Stimulated activated CD4-positive, alpha-beta T cell treated with anti-CD3 and anti-CD28 coated beads, Interleukin-4, amount 100 ng/mL, for 4 hours (primary cell): ENCODE results near the gene MYOM1.

Source experiments
- DNase-seq, 2 experiments: peaks; one replicate each; pipeline ENCODE4 v3.0.0-alpha.2; 2020

Gene MYOM1

DNA sequence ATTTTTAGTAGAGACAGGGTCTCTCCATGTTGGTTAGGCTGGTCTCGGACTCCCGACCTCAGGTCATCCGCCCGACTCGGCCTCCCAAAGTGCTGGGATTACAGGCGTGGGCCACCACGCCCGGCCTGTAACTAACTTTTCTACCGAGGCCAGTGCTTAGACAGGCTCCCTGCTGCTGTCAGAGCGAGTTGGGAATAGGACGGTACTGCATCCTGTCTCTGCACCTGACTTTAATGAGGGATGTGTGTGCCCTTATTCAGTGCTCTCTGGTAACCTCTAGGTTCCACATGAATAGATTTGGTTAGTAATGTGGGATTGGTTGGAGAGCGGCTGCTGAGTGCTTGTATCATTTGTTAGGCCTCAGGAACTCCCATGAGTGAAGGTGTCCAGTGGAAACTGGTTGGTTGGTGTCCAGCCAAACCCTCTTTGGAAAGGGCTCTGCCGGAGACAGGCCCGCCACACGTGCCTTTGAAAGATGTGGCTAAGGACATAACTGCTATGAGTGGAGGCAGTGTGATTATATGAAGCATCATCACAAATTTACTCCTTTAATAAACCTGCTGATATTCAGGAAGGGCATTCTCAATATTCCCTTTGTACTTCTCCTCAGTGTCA lies 36.6 kb downstream of the MYOM1 start:
- no peak for DNase-seq

DNA sequence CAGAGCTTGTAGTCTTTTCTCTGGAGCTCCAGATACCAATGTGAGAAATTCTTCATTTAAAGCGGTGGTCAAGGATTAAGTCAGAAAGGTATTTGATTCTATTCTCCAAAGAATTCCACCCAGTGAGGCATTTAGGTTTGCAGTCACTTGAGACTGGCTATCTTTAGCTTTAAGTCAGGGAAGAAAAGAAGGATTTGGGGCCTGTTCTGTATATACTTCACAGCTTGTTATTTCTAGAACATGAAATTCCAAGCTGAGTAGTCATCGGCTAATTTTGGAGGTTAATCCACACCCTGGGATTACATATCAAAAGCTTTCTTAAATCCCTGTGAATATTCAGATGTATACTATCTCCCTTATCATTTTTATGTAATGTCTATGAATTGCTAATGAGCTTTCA lies 39.4 kb downstream of the MYOM1 start:
- no peak for DNase-seq

DNA sequence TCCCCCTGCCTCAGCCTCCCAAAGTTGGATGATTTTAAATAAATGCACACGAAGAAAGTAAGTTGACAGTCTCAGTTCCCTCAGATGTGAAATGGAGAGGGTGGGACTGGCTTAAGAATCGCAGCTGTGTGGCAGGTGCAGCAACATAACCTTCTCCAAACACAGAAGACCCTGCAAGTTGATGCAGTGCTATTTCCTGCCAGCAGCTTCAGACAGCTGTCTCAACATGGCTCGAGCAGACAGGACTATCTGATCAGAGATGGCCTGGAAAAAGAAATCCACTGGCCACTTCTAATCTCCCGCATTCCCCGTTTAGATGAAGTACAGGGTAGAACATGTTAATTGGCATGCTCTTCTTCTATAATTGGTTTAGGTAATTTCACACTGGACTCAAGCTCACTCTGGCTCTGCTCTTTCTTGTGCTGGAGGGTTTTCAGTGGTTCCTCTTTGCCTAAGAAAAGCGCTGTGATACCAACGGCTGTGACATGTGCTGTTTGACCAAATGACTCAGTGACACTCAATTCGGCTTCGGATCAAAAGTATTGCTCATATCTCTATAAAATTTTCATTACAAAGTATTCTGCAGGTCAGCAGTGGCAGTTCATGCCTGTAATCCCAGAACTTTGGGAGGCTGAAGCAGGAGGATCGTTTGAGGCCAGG lies 40.2 kb downstream of the MYOM1 start:
- DNase-seq, result no peak

DNA sequence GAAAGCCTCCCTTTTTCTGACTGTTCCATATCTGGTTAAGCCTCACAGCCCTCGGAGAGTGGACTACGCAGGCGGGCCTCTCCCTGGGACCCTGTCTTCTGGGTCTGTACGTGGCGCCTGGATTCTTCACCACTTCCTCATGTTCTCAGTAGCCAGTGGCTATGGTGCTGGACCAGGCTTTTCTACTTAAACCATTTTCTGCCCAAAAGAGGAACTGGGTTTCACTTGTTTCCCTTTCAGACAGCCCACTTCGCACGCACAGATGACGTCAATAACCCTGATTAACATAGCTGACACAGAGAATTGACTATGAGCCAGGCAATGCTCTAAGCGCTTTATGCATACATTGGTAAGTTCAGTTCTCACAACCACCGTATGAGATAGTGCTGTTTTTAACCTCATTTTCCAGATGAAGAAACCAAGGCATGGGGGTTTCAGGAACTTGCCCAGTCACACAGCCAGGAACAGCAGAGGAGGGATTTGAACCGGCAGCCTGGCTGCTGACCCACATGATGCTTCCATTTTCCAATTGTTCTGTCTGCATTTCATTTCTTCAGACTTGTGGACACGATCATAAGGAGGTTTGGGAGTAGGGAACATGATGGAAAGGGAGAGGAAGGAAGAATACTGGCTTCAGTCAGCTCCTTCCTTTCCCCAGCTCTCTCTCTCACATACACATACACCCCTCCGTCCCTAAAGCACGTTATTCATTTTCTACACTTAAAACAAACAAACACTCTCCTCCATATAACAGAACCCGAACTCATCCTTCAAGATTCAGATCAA lies 41.7 kb downstream of the MYOM1 start:
- peak in 1 of 2 experiments; percentile 1 for DNase-seq

DNA sequence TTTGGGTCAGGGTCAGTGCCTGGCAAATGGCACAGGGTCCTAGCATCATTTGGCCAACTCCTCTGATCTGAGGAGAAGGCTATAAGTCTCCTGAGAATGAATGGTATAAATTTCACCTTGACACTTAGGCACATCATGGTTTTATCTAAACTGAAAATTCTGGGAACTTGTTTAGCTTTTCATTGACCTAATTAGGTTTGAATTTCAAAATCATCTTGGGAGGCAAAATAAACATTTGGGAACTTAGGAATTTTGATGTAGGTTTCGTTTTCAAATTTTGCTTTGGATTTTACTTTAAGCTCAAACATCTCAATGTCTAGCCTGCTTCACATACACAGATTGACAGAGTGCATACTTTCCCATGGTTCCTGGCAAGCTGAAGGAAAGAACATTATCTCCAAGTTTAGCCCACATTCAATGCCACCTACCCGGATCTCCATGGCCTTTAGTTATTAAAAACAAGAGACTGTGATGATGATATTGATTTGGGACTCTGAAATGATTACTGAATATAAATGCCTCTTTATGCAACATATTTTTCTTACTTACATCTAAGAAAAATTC lies 44.5 kb downstream of the MYOM1 start:
- no peak for DNase-seq

DNA sequence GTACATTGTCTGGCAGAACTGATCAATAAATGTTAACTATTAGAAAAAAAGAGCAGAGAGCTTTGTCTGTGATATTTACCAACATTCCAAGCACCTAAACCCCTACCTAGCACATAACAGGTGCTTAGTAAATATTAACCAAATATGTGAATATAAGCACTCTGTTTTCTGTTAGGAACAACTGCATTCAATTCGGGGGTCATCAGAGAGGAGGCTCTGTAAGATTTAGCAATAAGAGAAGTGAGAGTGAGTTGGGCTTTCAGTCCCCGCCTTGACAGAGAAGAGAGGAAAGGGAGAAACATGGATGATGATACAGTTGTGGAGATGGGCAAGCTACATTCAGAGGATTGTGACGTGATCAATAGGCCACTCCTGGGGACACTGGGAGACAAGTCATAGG lies 47.7 kb downstream of the MYOM1 start:
- no peak for DNase-seq

DNA sequence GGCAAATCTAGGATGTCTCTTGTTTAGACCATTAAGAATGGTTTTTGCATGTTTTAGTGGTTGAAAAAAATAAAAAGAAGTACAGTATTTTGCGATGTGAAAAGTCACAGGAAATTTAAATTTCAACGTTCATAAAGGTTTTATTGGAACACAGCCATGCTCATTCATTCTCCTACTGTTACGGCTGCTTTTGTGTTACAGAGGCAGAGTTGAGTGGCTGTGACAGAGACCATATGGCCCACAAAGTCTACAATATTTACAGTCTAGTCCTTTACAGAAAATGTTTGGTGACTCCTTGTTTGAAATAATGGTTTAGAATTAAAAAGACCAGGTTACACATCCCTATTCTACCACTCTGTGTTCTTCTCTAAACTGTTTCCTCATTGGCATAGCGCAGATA lies 48.1 kb downstream of the MYOM1 start:
- DNase-seq, result no peak

DNA sequence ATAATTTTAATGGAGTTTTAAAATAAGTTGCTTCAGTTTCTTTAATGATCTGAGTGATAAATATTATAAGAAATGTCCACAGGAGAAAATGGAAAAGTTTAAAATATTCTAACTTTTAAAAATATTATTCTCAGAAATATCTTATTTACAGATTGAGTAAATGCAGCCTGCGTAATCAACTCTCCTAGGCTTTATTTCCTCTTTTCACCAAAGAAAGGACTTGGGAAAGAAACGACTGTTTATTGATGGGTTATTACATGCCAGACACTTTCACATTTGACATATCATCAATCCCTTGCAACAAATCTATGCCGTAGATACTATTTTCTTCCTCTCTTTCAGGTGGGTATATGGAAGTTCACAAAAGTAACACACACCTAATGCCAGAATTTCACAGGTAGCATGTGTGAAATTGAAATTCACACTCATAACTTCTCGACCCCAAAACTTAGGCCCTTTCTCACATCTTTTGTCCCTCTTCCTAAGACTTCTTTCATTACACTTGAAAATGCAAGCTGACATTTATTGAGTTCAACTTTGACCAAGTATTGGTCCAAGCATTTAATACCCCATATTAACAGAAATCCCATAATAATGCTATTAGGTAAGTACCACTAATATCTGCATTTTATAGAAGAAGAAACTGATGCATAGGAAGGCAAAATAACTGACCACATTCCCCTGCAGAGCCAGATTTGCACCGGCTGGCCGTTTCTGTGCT lies 49.2 kb downstream of the MYOM1 start:
- no peak for DNase-seq

DNA sequence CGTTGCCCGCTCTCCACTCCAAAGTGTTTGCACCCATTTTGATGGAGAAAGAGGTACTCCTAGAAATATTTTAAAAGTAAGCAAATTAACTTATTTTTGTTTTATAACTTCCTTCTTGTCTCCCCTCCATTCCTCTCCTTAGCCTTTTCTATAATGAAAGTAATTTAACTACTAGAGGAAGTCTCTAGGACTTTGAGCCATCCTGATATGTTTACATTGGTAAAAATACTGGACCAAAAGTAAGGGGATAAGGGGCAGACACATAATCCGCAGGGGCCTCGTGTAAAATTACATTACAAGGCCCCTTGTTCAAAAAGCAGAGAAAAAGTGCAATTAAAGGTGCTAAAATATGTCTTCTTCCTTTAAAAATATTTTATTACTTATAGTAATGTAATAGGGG lies 55.4 kb downstream of the MYOM1 start:
- no peak for DNase-seq

DNA sequence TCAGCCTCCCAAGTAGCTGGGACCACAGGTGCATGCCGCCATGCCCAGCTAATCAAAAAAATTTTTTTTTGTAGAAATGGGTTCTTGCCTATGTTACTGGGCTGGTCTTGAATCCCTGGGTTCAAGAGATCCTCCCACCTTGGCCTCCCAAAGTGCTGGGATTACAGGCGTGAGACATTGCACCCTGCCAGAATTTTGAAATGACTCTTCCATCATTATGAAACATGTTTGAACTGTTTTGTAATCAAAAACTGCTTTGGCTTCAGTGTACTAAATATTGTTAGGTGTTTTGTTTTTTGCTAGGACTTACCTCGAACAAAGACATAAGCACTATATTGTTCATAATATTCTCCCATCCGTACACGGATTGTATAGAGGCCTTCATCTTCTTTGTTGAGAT lies 55.8 kb downstream of the MYOM1 start:
- no peak for DNase-seq

DNA sequence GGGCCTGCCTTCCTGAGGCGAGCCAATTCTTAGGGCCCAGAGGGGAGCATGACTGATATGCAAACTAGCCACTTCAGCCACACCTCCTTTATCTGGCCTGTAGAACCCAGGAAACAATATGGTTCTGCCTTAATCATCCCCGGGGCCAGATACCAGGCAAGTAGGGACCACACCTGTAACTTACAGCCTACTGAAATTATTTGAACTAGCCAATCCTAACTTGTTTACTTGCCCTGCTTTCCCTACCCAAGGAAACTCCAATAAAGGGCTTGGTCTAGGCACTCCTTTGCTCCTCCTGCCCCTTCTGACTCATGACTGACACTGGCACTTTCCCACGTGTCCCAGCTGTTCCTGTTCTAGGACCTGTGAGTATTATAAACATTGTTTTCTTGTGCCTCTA lies 57.6 kb downstream of the MYOM1 start:
- DNase-seq, result no peak

DNA sequence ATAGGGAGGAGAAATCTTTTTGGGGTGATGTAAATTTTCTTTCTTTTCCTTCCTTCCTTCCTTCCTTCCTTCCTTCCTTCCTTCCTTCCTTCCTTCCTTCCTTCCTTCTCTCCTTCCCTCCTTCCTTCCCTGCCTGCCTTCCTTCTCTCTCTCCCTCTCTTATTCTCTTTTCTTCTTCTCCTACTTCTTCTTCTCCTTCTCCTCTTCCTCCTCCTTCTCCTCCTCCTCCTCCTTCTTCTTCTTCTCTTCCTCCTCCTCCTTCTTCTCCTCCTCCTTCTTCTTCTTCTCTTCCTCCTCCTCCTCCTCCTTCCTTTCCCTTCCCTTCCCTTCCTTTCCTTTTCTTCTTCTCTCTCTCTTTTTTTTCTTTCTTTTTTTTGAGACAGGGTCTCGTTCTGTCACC lies 59.9 kb downstream of the MYOM1 start:
- no peak for DNase-seq

DNA sequence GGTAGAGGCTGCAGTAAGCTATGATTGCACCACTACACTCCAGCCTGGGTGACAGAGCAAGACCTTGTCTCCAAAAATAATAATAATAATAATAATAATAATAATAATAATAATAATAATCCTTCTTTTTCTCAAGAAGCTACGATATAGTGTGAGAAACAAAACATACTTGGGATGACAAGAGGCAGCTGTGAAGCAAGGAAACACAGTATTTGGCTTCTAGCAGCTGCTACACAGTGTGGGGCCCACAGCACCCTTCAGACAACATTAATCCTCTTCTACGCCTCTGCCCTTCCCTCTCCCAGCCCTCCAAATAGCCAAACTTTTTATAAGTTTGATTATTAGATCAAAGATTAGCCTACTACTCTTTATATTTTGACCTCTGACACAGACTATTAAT lies 62.2 kb downstream of the MYOM1 start:
- DNase-seq, result no peak

DNA sequence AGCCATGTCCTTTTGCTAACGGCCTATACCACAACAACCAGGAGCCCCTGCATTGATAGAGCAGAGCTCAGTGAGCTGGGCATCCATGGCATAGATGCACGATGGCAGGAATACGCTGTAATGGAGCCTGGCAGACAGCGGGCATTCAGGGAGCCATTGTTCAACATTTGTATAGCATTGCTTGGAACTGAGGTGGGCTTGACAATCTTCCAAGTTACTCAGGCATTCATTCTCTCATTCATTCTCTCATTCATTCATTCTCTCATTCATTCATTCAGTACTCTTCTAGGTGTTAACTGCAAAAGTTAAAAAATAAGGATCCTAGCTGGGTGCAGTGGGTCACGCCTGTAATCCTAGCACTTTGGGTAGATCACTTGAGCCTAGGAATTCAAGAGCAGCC lies 62.7 kb downstream of the MYOM1 start:
- no peak for DNase-seq

DNA sequence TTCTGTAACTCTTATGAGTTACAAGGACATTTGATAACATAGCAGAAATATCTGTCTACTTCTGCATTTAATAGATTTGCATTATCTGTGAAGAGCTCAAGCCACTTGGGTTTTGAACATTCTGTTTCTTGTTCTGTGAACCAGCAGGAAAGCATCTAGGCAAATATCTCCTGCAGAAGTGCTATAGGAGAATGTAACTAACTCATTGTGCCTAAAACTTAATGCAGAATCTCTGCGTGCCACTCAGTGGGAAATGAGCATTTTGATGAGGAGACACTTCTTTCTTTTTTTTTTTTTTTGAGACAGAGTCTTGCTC lies 63.5 kb downstream of the MYOM1 start:
- DNase-seq, result no peak

DNA sequence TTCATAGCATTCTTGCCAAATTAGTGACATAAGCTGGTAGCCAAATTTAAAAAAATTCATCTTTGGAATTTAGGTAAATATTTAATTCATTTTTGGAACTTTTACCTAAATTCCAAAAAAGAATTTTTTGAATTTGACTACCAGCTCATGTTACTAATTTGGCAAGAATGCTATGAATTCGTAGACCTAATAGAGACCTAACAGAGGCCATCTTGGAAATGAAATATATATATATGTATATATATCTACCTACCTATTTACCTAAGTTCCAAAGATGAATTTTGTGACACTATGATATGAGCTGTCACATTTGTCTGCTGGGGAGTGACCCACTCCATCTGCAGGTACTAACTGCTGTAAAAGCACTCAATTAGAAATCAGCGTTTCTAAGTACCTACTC lies 65.6 kb downstream of the MYOM1 start:
- no peak for DNase-seq

DNA sequence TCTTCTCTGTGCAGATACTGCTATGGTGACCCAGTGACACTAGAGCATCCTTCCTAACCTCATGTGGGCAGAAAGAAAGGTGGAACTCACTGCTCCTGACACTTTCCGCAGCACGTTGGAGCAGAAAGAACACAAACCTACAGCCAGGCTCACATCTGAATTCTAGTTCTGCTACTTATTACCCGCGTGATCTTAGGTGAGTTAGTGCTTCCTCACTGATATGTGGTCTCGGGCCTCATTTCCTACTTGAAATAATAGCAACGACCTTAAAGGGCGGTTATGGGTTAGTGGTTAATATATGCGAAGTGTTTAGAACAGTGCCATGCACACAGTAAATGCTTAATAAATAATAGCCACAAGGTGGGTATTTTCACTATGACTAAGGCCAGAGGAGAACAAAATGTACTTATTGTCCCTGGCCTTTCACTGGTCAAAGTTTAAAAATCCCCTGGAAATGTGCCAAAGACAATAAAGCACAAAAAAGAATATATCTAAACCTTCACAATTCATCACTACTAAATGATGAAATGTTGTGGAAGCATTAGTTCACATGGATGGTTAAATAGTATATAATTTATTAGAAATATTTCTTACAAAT lies 66.6 kb downstream of the MYOM1 start:
- no peak for DNase-seq

DNA sequence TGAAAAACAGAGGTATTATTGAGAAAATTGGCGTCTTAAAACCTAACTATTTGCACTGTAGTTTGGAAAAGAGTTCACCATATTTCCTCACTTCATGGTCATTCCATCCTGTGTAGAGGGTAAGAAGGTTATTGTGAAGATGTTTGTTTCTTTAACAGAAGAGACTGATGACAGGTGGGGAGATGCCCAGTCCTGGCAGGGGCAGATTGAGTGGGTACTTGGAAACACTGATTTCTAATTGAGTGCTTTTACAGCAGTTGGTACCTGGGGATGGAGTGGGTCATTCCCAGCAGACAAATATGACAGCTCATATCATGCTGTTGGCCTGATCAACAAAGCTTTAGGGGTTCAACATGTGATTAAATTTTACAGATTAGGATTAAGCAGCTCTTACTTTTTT lies 67.5 kb downstream of the MYOM1 start:
- no peak for DNase-seq

DNA sequence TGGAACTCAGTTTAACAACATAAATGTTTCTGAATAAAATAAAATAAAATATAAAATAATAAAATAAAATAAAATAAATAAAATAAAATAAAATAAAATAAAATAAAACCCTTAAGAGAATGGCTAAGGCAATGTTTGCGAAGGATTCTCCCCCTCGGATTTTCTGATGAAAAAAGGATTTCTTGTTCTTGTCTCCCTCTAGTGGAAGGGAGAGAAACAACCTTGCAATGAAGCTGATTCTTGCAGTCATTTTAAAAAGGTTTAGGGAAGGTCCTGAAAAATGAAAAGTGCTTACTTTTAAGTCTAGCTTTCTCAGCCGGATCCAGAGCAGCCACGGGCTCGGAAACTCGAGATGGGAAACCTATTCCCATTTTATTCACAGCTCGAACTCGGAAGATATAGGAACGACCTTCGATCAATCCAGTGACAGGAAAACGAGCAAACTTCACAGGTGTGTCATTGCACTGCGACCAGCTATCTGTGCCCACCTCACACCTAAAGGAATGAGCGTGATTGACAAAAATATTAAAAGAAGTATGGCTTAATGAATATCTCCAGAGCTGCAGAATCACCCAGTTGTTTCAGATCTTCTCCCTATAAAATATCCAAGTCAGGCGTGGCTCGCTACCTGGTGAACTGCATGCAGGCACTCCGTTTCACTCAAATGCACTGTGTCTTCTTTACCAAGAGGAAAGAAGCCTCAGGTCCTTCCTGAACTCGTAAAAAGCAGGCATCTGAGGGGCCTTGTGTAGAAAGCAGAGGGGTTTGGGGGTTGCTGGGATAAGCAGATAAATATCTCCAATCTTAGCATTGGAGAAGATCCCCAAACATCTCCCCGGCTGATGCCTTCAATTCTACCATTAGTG lies 68.1 kb downstream of the MYOM1 start:
- no peak for DNase-seq

DNA sequence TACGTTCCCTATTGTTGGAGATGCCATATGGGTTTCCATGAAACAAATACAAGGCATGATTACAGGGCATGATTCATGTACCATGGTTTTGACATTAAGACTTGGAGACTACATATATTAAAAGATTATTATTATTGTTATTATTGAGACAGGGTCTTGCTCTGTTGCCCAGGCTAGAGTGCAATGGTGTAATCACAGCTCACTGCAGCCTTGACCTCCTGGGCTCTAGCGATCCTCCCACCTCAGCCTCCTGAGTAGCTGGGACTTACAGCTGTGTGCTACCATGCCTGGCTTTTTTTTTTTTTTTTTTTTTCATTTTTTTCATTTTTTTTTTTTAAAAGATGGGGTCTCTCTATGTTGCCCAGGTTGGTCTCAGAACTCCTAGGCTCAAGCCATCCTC lies 69.1 kb downstream of the MYOM1 start:
- no peak for DNase-seq

DNA sequence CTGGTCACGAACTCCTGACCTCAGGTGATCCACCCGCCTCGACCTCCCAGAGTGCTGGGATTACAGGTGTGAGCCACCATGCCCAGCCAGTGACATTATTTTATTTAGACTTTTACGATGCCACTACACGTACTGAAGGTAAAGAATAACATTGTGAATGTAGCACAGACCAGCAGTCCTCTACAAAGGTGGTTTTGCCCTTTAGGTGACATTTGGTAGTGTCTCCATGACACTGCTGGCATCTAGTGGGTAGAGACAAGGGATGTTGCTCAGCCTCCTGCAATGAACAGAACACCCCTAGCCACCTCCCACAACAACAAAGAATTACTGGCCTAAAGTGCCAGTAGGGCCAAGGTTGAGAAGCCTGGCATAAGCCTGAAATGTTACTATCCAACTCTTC lies 69.5 kb downstream of the MYOM1 start:
- DNase-seq, result no peak

DNA sequence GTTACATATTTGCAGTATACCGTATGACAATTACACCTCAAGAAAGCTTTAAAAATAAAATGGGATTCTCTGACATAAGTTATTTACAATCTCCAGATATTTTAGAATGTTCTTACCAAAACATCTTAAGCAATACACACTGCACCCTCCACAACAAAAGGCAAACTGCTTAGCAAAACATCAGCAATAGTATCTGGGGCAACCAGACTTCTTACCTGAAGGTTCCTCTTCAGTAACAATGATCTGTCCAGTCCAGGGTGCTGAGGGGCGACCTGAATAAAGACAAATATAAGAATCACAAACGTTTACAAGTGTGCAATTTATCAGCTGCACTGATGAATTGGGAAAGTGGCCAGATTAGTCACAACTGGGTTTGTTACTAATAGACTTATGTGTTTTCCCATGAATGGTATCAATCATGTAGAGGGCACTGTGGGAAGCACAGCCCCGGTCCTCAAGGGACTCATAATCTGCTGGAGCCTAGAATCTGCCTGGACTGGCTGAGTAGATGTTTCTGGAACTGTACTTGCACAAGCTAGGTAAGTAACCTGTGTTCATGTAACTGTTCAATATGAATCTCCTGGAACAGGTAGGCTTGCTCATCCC lies 70.7 kb downstream of the MYOM1 start:
- DNase-seq, result no peak
